WERI-Rb-1 (cell line): ENCODE measurements around the gene SORCS1.

ENCODE experiments used
- DNase-seq: peaks from one replicate; pipeline ENCODE4 v3.0.0-alpha.2; 2020
- H3K27ac ChIP-seq: fragments of 250-450 bp; sonication (Bioruptor Pico); 2 replicates; pipeline ENCODE4 v1.5.1; 2020; ENCODE audit warnings: mild to moderate bottlenecking, moderate library complexity
- H3K27me3 ChIP-seq: fragments of 250-450 bp; sonication (Bioruptor Pico); 2 replicates; pipeline ENCODE4 v1.5.1; 2021; ENCODE audit warnings: mild to moderate bottlenecking, low read depth, moderate library complexity; ENCODE audit not compliant: insufficient read depth, severe bottlenecking
- H3K36me3 ChIP-seq: fragments of 250-450 bp; sonication (Bioruptor Pico); 2 replicates; pipeline ENCODE4 v1.5.1; 2020; ENCODE audit warnings: mild to moderate bottlenecking, moderate library complexity
- H3K4me3 ChIP-seq: 2 replicates; pipeline ENCODE4 v1.5.1; 2011; ENCODE audit warnings: low read depth, mild to moderate bottlenecking, control low read depth, low read length
- H3K9me3 ChIP-seq: fragments of 250-450 bp; sonication (Bioruptor Pico); 2 replicates; pipeline ENCODE4 v1.5.1; 2021; ENCODE audit warnings: mild to moderate bottlenecking, moderate library complexity; ENCODE audit not compliant: severe bottlenecking
- TF ChIP-seq, protein P1 (sequence below): IDR thresholded peaks from 2 replicates; pipeline ENCODE4 v1.5.1; 2011; ENCODE audit warnings: low read depth, mild to moderate bottlenecking, control low read depth, inconsistent platforms, low read length

The SORCS1 gene

DNA sequence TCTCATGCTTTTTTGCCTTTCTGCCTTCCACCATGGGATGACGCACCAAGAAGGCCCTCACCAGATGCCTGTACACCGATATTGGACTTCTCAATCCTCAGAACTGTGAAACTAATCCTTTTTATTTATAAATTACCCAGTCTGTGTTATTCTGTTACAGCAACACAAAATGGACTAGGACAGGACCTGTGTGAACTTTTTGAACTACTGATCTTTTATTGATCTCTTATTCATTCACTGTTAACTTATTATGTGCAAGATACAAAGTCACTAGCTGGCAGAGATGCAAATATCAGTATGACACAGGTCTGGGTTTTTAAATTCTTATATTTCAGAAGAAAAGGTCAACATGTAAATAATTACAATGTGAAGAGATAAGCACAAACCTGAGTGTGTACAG, 635.8 kb downstream of the SORCS1 start:
- TF ChIP-seq, protein P1, sequence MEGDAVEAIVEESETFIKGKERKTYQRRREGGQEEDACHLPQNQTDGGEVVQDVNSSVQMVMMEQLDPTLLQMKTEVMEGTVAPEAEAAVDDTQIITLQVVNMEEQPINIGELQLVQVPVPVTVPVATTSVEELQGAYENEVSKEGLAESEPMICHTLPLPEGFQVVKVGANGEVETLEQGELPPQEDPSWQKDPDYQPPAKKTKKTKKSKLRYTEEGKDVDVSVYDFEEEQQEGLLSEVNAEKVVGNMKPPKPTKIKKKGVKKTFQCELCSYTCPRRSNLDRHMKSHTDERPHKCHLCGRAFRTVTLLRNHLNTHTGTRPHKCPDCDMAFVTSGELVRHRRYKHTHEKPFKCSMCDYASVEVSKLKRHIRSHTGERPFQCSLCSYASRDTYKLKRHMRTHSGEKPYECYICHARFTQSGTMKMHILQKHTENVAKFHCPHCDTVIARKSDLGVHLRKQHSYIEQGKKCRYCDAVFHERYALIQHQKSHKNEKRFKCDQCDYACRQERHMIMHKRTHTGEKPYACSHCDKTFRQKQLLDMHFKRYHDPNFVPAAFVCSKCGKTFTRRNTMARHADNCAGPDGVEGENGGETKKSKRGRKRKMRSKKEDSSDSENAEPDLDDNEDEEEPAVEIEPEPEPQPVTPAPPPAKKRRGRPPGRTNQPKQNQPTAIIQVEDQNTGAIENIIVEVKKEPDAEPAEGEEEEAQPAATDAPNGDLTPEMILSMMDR, result no peak
- no peak for DNase-seq
- Histone ChIP-seq H3K27me3 (no peaks in the 10 kb centered on the region), H3K27ac (no peak overlapping the region), H3K9me3 (no peaks in the 10 kb centered on the region), H3K4me3 (no peak overlapping the region), H3K36me3 (no peaks in the 10 kb centered on the region)

DNA sequence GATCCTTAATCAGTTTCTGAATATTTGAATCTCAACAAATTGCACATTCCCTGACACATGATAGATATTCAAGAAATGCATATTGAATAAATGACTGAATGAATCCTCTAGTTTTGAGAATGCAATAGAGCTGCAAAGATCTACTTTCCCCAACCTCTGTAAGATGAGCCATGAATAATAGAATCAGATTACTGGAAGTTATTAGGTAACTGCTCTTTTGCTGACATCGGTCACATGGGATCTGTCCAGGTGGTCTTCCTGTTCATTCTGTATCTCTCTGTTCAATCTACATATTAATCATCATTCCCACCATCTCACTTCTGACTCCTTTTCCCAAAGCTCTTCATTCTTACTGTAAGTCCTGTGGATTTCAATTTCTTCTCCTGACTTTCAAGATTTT, 638.7 kb downstream of the SORCS1 start:
- no peak overlapping the region for H3K4me3 ChIP-seq
- TF ChIP-seq, protein P1, result no peak
- no peaks in the 10 kb centered on the region for H3K27me3 ChIP-seq
- H3K36me3 ChIP-seq, result no peaks in the 10 kb centered on the region
- H3K27ac ChIP-seq, result no peak overlapping the region
- no peak for DNase-seq
- H3K9me3 ChIP-seq, result no peaks in the 10 kb centered on the region
